GM10266 (cell line): ENCODE data around the gene DKKL1.

Experiments used
- DNase-seq: peaks from one replicate; pipeline ENCODE4 v3.0.0; 2012; ENCODE audit errors: extremely low spot score
- CTCF ChIP-seq: IDR thresholded peaks from 2 replicates; pipeline ENCODE4 v1.5.1; 2012; ENCODE audit warnings: mild to moderate bottlenecking, low read depth; ENCODE audit not compliant: control insufficient read depth, insufficient read depth; ENCODE audit errors: missing control alignments

DKKL1 gene

GRCh38 chr19:49421878-49422202 is 58.2 kb downstream of the DKKL1 start:
- TF ChIP-seq CTCF, result no peak

GRCh38 chr19:49422407-49423070 is 58.9 kb downstream of the DKKL1 start:
- peak; percentile 45 for DNase-seq
- TF ChIP-seq CTCF, result peak; percentile 39

More at GRCh38 chr19:49421878-49422202, 58.2 kb downstream of the DKKL1 start:
- DNase-seq, result peak; percentile 44

- no peak for TF ChIP-seq CTCF
These were observed 59.7 kb downstream of the DKKL1 start, which contains the start of gene PTH2 for GRCh38 chr19:49423071-49423984. PTH2 (minus strand) TSS chr19:49423441; CDS start chr19:49423339, 102 bp downstream.

GRCh38 chr19:49423985-49424303 is 60.3 kb downstream of the DKKL1 start:
- no peak for TF ChIP-seq CTCF
- no peak for DNase-seq

More at GRCh38 chr19:49423071-49423984, 59.7 kb downstream of the DKKL1 start, which contains the start of gene PTH2:
- no peak for DNase-seq
